Stimulated activated CD4-positive, alpha-beta T cell treated with anti-CD3 and anti-CD28 coated beads, Interleukin-1b, Interleukin-23, amount 100 ng/mL, for 24 hours (primary cell): ENCODE results near the gene PEX26.
"Not testable (repeated sequence)": the region's sequence is repeated elsewhere in the genome, so short reads cannot be mapped to it uniquely, and the experiment has no call there.

Experiments used
- DNase-seq, 4 experiments: peaks; one replicate each; pipeline ENCODE4 v3.0.0-alpha.2; 2020; ENCODE audit warnings: low read depth in 4 of 4, low spot score in 1 of 4

Gene PEX26

DNA sequence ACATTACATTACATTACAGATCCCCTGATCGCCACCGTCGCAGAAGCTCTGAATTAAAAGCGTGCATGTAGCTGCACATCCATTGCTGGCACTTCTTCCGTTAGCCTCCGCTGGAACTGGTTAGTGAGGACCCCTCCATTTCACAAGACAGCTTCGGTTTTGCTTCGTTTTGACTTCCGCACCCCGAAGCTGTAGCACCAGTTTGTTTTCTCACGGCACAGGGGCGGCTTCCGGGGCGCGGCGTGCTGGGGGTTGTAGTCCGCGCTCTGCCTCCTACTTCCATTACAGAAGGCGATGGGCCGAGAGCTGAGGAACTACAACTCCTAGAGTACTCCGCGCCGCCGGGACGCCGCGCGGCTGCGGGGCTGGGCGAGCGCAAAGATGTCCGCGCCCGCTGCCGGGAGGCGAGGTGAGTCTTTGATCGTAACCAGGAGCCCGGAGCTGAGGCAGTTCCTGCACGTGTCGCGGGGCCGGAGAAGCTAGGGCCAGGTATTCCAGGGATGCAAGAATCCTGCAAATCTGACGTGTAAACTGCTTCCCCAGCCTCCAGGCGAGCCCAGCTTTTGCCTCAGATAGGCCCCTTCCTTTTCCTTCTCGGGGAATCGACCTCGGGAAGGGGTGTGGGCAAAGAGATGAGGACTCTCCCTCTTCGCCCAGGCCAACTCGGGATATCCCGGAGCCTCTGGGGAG is at the start of gene PEX26:
Gene PEX26, plus strand, starts transcription at position 352 of the 690 bp plus-strand sequence. CDS start 387 bp downstream, outside the sequence.
- peak; percentile 79 to 92 (median 85) for DNase-seq

DNA sequence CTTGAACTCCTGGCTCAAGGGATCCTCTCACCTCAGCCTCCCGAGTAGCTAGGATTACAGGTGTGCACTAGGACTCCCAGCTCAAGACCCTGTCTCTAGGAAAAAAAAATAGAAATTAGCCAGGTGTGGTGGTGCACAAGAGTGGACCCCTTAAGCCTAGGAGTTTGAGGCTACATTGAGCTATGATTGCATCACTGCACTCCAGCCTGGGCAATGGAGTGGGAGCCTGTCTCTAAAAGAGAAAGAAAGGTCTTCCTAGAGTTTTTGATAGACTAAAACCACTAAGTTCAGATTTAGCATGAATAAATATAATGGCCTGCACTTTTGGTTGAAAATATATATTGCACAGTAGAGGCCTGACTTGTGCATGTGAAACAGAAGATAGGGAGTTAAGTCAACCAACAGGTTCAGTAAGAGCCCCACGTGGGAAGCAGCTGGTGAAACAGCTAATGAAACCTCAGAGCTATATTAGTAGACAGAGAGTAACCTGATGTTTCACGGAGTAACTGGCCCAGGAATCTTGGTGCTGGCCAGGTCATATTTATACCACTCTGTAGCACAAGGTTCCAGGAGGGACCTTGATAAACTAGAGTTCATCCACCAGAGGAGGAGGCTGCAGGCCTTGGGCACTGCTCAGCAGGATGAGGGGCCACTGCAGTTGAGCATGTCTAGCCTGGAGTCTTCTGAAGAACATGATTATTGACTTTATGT is 48.8 kb upstream of the PEX26 start:
- DNase-seq = no peak

GRCh38 chr22:18029686-18030267 is 48.0 kb upstream of the PEX26 start:
- DNase-seq = no peak

DNA sequence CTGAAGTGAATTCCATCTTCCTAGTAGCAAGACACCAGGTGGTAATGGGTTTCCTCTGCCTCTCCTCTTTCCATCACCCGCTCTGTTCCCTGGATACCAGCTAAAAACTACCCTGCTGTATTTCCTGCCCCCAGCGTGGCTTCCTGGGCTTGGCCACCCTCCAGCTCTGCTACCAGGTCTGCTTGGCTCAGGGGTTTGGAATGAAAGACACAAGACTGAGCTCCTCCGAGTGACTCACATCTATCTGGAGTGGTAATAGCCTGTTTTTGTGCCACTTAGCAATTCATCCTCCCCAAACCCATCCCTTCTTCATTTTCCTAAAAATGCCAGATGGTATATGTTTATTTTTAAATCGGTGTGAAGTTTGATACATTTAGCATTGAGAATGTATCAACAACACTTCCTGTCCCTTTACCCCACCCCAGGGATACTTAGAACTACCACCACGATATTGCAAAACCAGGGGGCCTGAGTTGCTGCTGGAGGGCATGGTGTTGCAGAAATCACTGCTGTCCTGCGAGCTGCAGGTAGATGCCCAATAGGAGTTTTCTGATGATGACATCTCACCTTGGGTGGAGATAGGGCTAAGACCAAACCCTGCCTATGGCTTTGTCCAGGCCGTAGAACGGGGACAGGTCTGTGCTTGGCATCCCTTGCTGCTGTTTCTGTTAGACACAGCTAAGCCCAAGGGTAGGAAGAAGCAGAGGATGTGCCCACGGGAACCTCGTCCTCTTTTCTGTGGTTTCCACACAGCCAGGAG is 45.9 kb upstream of the PEX26 start:
- no peak for DNase-seq

DNA sequence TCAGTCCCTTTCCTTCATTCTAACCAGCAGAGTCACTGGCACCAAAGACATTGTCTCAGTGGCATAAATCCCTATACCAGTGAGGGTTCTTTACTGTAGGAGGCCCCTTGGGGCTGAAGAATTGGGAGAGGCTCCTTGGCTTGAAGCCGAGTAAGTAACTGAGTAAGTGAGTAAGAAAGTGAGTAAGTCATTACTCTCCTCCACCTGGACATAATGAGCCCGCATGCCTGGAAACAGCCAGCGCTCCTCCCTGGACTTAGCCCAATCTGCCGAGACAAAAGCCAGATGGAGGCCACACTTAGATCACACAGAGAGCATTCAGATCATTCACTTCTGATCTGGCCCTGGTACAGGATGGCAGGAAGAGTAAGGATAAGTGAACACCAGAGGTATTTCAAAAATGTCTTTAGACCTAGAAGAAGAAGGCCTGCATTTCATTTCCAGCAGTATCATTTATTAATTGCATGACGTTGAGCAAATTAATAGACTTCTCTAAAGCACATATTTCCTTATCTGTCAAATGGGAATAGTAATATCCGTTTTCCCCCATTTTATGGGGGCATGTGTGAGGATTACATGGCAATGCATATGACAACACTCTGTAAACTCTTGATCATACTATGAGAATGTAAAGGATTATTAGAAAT is 45.2 kb upstream of the PEX26 start:
- no peak for DNase-seq

GRCh38 chr22:18033204-18033998 is 44.4 kb upstream of the PEX26 start:
- no peak for DNase-seq

DNA sequence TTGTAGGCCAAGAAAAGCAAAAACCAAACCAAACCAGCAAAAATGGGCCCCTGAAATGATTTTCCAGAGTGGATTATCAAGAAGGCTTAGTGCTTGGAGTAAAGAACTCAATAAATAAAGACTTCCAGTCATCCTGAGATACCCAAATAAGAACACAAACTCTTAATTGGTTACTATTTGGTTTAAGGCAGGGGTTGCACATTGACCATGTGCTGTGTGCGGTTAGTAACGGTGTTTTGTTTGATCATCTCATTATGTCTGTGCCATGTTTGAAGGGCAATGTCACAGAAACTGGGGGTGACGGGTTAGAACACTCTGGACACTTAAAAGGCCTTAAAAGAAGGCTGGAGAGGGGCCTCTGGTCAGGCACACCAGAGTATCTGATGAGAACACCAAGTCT is 43.7 kb upstream of the PEX26 start:
- no peak for DNase-seq

GRCh38 chr22:18035751-18036150 is 42.0 kb upstream of the PEX26 start:
- DNase-seq = no peak

DNA sequence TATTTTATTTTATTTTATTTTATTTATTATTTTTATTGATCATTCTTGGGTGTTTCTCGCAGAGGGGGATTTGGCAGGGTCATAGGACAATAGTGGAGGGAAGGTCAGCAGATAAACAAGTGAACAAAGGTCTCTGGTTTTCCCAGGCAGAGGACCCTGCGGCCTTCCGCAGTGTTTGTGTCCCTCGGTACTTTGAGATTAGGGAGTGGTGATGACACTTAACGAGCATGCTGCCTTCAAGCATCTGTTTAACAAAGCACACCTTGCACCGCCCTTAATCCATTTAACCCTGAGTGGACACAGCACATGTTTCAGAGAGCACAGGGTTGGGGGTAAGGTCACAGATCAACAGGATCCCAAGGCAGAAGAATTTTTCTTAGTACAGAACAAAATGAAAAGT is 36.9 kb upstream of the PEX26 start:
- DNase-seq = not testable (repeated sequence)

DNA sequence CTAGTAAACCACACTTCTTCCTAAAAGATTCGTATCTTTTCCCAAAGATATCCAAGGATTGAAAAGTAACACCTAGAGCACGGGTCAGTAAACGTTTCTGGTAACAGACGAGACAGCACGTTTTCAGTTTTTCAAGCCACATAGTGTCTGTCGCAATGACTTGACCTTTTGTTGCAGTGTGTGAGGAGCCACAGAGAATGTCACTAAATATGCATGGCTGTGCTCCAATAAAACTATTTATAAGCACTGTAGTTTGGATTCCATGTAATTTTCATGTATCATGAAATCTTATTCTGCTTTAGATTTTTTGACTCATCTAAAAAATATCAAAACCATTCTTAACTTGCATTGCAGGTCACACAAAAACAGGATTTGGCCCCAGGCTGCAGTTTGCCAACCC is 35.1 kb upstream of the PEX26 start:
- no peak for DNase-seq

- no peak for DNase-seq
Measured at GRCh38 chr22:18044548-18045271, 33.1 kb upstream of the PEX26 start.

GRCh38 chr22:18045794-18046193 is 32.0 kb upstream of the PEX26 start:
- DNase-seq = no peak

DNA sequence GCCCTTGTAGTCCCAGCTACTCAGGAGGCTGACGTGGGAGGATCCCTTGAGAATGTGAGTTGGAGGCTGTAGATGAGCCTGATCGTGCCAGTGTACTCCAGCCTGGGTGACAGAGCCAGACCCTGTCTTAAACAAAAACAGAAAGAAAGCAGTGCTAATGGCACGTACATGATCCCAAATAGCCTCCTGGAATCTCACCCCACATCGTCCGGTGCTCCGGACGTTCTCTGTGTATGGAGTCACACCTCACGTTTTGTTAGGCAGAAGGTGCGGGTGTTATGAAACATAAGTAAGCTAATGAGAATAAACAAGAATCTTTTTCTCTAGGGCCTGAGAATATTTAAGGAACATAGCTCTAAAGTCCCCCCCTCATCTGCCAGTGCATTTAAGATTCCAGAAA is 29.7 kb upstream of the PEX26 start:
- no peak for DNase-seq

DNA sequence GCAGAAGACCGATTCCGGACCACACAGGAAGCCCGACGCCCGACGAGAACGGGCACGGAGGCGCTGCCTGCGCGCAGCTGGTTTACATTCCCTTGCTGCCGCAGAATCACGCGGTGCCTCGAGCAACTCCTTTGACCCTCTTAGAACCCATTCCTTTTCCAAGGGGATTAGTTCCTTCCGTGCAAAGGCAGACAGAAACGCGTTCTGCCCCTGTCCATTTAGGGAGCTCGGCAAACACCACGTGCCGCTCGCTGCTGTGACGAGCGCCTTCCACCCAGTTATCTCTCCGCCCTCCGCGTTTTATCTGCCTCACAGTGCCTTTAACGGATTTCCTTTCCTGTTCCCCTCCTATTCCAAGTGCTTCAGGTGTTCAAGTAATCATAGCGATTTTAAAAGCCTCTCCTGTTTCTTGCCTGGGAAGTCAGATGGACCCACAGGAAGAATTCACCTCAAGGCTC is 29.3 kb upstream of the PEX26 start:
- no peak for DNase-seq

DNA sequence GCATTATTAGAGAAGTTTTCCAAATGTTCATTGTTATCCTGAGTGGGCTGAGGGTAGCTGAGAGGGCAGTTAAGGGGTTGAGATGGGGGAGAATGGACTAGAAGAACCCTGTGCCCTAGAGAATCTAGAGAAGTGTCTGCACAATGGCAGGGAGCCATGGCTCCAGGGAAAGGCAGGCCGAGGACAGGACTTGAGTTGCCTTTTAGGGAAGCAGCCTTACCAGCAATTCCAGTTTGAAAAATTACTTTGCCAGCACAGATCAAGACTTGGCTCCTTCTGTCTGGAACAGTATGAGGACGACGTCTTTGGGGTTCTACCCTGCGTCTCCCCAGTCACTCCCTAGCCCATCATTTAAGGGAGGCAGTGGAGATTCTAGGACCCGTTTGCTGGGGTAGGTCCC is 27.7 kb upstream of the PEX26 start:
- DNase-seq = no peak

DNA sequence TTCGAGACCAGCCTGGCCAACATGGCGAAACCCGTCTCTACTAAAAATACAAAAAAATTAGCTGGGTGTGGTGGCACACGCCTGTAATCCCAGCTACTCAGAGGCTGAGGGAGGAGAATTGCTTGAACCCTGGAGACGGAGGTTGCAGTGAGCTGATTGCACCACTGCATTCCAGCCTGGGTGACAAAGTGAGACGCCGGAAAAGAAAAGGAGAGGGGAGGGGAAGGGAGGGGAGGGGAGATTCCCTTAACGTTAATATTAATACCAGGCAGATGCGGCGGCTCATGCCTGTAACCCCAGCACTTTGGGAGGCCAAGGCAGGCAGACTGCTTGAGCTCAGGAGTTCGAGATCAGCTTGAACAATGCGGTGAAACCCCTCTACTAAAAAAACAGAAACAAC is 26.7 kb upstream of the PEX26 start:
- DNase-seq = not testable (repeated sequence)

- DNase-seq = not testable (repeated sequence)
Measured at GRCh38 chr22:18053216-18053946, 24.4 kb upstream of the PEX26 start.

- DNase-seq = no peak
Measured at GRCh38 chr22:18055619-18056160, 22.1 kb upstream of the PEX26 start.
